ENCODE measurements around the gene CHCHD6. TPM values are rescaled to one million over a fixed set of nuclear protein-coding genes. Genes with fewer than 3 reads are reported as not detected.

The CHCHD6 gene
- total RNA-seq, 1 donor from 2014 or later: 30.2 TPM

GRCh38 chr3:126763035-126763434, 59.0 kb downstream of the CHCHD6 start:
- H3K4me1 Mint-ChIP-seq (ENCODE audit: low read depth): no peaks in the 10 kb centered on the region
- H3K4me3 Mint-ChIP-seq (ENCODE audit: low read depth): no peak overlapping the region
- no peak for DNase-seq (ENCODE audit: low spot score, unreplicated experiment)
- H3K9me3 Mint-ChIP-seq (ENCODE audit: low read depth): peaks cover 3% of the 10 kb centered on the region
- no peaks in the 10 kb centered on the region for H3K27me3 Mint-ChIP-seq
- peaks cover 5% of the 10 kb centered on the region for H3K36me3 Mint-ChIP-seq (ENCODE audit: insufficient read depth)
- no peak overlapping the region for H3K27ac Mint-ChIP-seq
- TF ChIP-seq, protein P1, sequence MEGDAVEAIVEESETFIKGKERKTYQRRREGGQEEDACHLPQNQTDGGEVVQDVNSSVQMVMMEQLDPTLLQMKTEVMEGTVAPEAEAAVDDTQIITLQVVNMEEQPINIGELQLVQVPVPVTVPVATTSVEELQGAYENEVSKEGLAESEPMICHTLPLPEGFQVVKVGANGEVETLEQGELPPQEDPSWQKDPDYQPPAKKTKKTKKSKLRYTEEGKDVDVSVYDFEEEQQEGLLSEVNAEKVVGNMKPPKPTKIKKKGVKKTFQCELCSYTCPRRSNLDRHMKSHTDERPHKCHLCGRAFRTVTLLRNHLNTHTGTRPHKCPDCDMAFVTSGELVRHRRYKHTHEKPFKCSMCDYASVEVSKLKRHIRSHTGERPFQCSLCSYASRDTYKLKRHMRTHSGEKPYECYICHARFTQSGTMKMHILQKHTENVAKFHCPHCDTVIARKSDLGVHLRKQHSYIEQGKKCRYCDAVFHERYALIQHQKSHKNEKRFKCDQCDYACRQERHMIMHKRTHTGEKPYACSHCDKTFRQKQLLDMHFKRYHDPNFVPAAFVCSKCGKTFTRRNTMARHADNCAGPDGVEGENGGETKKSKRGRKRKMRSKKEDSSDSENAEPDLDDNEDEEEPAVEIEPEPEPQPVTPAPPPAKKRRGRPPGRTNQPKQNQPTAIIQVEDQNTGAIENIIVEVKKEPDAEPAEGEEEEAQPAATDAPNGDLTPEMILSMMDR (IDR thresholded peaks at IDR 0.05; ENCODE audit: unreplicated experiment): no peak

DNA sequence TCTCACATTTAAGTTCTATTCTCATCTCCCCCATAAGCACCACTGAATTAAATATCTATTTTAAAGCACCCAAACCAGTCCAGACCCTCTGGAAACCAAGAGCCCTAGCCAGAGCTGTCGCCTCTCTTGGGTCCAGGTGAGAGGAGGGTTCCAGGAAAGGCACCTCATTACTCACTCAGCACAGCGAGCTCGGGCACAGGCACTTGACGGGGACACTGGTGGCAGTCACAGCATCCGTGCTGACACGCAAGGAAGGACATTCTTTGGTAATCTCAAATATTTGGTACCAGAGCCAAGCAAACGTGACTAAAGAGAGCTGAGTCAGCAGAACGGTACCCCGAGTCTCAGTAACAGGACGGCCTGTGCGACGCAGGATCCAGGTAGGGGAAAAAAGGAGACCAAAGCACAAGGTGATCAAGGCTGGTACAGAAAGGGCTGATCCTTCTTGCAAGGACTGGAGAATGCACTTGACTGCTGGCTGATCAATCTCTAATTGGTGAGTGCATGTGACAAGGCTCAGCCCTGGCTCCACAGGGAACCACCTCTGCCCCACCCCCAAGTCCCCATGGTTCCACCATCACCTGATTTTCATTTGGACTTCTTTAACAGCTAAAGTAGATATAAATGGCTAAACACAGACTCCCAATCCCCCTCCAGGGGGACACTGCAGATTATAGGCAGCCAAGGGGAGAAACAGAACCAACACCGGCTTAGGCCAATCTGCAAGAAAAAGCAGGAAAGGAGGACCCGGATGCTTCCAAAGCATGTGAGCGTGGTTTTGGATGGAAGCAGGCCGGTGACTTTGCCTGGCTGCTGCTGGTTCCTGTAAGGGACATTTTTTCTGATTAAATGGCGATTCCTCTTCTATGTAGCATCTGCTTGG, 61.4 kb downstream of the CHCHD6 start:
- no peak overlapping the region for H3K27ac Mint-ChIP-seq
- no peaks in the 10 kb centered on the region for H3K4me1 Mint-ChIP-seq (ENCODE audit: low read depth)
- DNase-seq (ENCODE audit: low spot score, unreplicated experiment): no peak
- TF ChIP-seq, protein P1 (IDR thresholded peaks at IDR 0.05; ENCODE audit: unreplicated experiment): no peak
- no peaks in the 10 kb centered on the region for H3K27me3 Mint-ChIP-seq
- H3K9me3 Mint-ChIP-seq (ENCODE audit: low read depth): peaks cover 16% of the 10 kb centered on the region
- peaks cover 11% of the 10 kb centered on the region for H3K36me3 Mint-ChIP-seq (ENCODE audit: insufficient read depth)
- no peak overlapping the region for H3K4me3 Mint-ChIP-seq (ENCODE audit: low read depth)

DNA sequence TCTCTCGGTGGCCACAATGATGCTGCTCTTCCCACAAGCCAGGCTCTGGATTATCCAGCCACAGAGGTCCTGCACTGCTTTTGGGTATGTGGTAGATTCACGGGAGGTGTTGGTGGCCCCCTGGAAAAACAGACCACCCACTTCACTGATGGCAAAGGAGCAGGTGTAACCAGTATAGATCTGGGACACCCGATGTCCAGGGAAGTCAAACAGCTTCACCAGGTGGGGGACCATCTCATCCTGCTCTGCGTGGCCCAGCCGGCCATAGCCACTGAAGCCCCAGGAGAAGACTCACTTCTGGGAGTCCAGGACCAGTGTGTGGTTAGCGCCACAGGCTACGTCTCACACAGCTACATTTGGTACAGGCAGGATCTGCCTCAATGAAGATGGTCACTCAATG, 62.6 kb downstream of the CHCHD6 start:
- Mint-ChIP-seq H3K36me3 (ENCODE audit: insufficient read depth) (peaks cover 17% of the 10 kb centered on the region), H3K27ac (no peak overlapping the region), H3K4me3 (ENCODE audit: low read depth) (no peak overlapping the region), H3K4me1 (ENCODE audit: low read depth) (no peaks in the 10 kb centered on the region), H3K9me3 (ENCODE audit: low read depth) (peaks cover 23% of the 10 kb centered on the region), H3K27me3 (no peaks in the 10 kb centered on the region)
- no peak for DNase-seq (ENCODE audit: low spot score, unreplicated experiment)
- TF ChIP-seq, protein P1 (IDR thresholded peaks at IDR 0.05; ENCODE audit: unreplicated experiment): no peak

- peaks cover 32% of the 10 kb centered on the region for H3K9me3 Mint-ChIP-seq (ENCODE audit: low read depth)
- no peak for DNase-seq (ENCODE audit: low spot score, unreplicated experiment)
- TF ChIP-seq, protein P1 (IDR thresholded peaks at IDR 0.05; ENCODE audit: unreplicated experiment): no peak
- no peak overlapping the region for H3K27ac Mint-ChIP-seq
- H3K27me3 Mint-ChIP-seq: no peaks in the 10 kb centered on the region
- H3K4me3 Mint-ChIP-seq (ENCODE audit: low read depth): no peak overlapping the region
- H3K36me3 Mint-ChIP-seq (ENCODE audit: insufficient read depth): peaks cover 21% of the 10 kb centered on the region
- no peaks in the 10 kb centered on the region for H3K4me1 Mint-ChIP-seq (ENCODE audit: low read depth)
Observed at GRCh38 chr3:126768903-126769302, 64.9 kb downstream of the CHCHD6 start.

DNA sequence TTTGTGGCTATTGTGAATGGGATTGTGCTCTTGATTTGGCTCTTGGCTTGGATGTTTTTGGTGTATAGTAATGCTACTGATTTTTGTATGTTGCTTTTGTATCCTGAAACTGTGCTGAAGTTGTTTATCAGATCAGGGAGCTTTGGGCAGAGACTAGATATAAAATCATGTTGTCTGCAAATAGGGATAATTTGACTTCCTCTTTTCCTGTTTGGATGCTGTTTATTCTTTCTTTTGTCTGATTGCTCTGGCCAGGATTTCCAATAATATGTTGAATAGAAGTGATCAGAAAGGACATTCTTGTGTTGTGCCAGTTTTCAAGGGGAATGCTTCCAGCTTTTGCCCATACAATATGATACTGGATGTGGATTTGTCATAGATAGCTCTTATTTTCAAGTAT, 66.1 kb downstream of the CHCHD6 start:
- Mint-ChIP-seq H3K4me1 (ENCODE audit: low read depth) (no peaks in the 10 kb centered on the region), H3K27ac (no peak overlapping the region)

More for the DNA sequence above, 66.1 kb downstream of the CHCHD6 start:
- no peak for DNase-seq (ENCODE audit: low spot score, unreplicated experiment)
- H3K9me3 Mint-ChIP-seq (ENCODE audit: low read depth): peaks cover 32% of the 10 kb centered on the region
- H3K27me3 Mint-ChIP-seq: no peaks in the 10 kb centered on the region
- TF ChIP-seq, protein P1 (IDR thresholded peaks at IDR 0.05; ENCODE audit: unreplicated experiment): no peak
- no peak overlapping the region for H3K4me3 Mint-ChIP-seq (ENCODE audit: low read depth)
- H3K36me3 Mint-ChIP-seq (ENCODE audit: insufficient read depth): peaks cover 21% of the 10 kb centered on the region
